AG09319 (cell line): ENCODE measurements around the gene IDH3A.
"Not testable (repeated sequence)": the region's sequence is repeated elsewhere in the genome, so short reads cannot be mapped to it uniquely, and the experiment has no call there.

Experiments
- DNase-seq: peaks from one replicate; pipeline ENCODE4 v3.0.0-alpha.2; 2010; ENCODE audit warnings: low read depth; ENCODE audit errors: extremely low read depth
- TF ChIP-seq, protein P1 (sequence below): IDR thresholded peaks from 2 replicates; pipeline ENCODE4 v1.5.1; 2011; ENCODE audit warnings: low read depth, mild to moderate bottlenecking, inconsistent platforms, low read length, moderate library complexity

The IDH3A gene

DNA sequence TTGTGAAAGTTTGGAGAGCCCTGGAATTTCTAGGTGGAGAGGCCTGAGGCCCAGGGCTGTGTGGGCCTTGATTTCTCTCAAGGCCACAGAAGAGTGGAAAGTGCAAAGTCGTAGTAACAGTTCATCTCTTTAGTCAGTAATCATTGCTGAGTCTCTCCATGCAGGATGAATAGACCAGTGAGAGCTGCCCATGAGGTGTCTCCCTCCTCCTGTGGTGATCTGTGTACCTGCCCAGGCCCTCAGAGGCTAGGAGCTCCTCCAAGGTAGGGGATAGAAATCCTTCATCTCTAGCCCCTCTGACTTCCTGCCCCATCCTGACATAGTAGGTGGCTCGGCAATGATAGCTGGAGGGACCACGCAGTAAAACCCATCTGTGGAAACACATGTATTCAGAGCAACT is 6.8 kb upstream of the IDH3A start:
- DNase-seq = no peak
- TF ChIP-seq, protein P1, sequence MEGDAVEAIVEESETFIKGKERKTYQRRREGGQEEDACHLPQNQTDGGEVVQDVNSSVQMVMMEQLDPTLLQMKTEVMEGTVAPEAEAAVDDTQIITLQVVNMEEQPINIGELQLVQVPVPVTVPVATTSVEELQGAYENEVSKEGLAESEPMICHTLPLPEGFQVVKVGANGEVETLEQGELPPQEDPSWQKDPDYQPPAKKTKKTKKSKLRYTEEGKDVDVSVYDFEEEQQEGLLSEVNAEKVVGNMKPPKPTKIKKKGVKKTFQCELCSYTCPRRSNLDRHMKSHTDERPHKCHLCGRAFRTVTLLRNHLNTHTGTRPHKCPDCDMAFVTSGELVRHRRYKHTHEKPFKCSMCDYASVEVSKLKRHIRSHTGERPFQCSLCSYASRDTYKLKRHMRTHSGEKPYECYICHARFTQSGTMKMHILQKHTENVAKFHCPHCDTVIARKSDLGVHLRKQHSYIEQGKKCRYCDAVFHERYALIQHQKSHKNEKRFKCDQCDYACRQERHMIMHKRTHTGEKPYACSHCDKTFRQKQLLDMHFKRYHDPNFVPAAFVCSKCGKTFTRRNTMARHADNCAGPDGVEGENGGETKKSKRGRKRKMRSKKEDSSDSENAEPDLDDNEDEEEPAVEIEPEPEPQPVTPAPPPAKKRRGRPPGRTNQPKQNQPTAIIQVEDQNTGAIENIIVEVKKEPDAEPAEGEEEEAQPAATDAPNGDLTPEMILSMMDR = no peak

DNA sequence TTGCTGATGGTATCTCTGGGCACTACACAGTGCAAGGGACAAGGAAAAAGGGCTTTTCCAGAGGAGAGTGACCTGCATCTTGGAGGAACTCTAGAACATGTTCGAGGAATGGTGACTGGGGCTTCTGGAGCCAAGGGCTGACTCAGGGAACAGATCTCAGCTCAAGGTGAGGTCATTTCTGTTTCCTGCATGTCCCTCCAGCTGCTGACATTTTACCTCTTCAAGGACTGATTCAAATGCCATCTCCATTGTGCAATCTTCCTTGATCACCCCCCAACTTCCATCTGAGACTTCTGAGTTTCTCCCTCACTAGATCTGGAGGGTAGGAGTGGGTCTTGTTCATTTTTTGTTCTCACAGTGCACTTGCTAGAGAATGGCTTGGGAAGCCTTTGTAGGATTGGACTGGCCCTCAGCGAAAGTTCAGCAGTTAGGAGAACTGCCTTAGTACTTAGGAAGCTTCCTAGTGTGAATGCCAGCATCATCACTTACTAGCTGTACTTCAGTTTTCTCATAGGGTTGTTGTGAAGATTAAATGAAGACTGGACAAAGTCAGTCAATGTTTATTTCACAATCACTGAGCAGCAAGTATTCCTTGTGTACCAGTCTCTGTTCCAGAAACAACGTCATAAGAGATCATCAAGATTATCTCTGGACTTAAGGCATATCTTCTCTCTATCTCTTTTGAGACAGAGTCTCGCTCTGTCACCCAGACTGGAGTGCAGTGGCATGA is 2.6 kb upstream of the IDH3A start:
- no peak for DNase-seq
- TF ChIP-seq, protein P1 = no peak

DNA sequence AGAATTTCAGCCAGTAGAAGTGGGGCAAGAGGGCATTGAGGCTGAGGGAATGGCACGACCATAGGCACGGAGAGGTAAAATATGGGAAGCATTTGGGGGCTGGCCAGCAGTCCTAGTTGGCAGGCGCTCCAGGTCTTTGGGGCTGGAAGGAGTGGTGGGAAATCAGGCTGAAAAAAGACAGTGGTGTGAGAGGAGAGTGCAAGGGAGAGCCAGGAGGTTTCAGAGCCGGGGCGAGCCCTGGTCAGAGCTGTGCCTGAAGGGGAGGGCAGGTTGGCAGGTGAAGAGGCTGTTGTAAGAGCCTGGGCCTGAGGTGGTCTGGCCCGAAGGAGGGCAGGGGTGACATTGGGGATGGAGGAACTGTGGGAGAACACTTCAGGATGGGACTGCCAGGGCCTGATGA is 1.6 kb upstream of the IDH3A start:
- TF ChIP-seq, protein P1 = no peak
- no peak for DNase-seq

DNA sequence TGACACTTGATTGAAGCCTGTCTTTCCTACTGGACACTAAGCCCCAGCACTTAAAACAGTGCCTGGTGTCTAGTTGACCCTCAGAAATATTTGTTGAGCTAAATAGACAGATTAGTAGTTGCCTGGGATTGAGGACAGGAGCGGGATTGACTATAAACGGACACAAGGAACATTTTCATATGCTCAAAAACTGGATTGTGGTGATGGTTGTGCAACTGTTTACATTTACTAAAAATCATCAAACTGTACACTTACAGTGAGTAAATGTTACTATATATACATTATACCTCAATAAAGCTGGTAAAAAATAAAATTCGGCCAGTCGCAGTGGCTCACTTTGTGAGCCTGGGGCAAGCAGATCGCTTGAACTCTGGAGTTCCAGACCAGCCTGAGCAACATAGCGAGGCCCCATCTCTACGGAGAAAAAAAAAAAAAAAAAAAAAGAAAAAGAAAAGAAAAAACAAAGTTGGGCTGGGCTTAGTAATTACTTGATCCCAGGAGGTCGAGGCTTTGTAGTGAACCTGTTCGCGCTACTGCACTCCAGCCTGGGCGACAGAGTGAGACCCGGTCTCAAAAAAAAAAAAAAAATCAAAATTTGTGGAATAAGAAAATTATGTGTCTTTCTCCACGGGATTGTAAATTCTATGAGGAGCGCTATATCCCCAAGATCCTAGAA is 632 bp upstream of the IDH3A start:
- DNase-seq = no peak
- TF ChIP-seq, protein P1 = no peak

DNA sequence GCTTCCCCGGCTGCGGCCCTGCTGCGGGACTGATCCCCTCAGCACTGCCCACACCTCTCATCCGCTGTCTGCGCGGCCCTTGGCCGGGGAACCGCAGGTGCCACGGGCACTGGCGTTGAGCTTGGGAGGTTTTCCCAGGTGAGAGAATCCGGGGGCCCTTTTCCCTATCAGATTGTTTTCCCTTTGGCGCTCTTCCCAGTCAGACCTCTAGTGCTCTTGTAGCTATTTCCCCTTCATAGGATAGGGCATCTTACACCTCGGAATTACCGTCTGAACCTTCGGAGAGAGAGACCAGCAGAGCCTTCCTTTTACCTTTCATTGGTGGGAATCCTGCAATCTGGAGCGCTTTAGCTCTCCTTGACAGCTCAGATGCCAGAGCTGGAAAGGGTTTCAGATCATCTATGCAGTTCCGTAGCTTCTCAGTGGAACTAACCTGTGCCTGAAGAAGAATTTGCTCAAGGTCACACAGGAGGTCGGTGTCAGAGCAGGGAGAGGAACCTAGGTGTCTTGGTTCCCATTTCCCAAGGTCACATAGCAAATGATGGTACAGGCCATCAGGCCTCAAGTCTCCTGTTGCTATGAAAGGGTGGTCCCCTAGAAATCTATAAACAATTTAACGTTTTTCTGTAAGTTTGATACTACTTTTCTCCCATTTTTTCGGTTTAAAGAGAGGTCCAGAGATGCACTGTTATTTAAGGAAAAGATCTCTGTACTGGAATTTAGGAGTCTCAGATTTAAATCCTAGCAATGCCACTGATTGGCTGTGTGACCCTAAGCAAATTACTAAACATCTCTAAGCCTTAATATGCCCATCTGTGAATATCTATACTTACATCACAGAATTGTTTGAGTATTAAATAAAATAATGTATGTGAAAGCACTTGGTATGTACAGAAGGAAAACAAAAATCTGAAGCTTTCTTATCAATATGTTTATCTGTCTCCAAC is 916 bp downstream of the IDH3A start:
- TF ChIP-seq, protein P1 = no peak
- DNase-seq = no peak

DNA sequence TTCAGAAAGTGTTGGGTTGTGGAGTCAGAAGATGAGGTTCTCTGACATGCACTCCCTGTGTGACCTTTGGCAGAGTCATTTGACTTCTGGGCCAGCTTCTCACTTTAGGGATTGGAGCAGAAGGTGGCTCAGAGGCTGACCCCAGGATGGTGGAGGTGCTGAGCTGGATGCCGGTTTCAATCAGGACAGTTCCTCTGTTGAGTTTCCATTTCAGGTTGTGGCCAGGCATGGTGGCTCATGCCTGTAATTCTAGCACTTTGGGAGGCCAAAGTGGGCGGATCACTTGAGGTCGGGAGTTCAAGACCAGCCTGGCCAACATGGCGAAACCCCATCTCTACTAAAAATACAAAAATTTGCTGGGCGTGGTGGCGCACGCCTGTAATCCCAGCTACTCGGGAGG is 1.9 kb downstream of the IDH3A start:
- DNase-seq = not testable (repeated sequence)

DNA sequence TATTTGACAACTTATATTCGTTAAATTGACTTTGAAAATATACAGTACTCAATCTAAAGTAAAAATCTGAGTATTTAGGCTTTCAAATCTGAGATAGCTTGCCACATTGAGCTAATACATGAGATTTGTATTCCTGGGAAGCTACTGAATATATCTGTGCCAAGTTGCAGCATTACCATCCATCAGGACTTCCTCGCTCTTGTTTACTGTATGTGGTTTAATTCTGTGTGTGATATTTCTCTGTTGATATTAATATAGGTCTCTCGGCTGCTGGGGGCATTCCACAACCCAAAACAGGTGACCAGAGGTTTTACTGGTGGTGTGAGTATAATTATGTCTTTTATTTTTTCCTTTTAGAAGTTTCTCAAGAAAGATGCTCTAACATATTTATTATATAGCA is 5.8 kb downstream of the IDH3A start:
- DNase-seq = no peak
- TF ChIP-seq, protein P1 = no peak
